HFFc6 (cell line): ENCODE data around the gene ATP8A1. TPM values are rescaled to one million over a fixed set of nuclear protein-coding genes. Genes with fewer than 3 reads are reported as not detected.

ENCODE experiments used
- DNase-seq: peaks from one replicate; pipeline ENCODE4 v3.0.0-alpha.2; 2018
- H3K27ac Mint-ChIP-seq: 2 replicates; pipeline ENCODE4 v1.8.0; 2020; ENCODE audit warnings: mild to moderate bottlenecking, mixed read lengths
- H3K27me3 Mint-ChIP-seq: 2 replicates; pipeline ENCODE4 v1.8.0; 2021; ENCODE audit warnings: mild to moderate bottlenecking, moderate library complexity, mixed read lengths; ENCODE audit not compliant: insufficient read depth
- H3K36me3 Mint-ChIP-seq: 2 replicates; pipeline ENCODE4 v1.8.0; 2021; ENCODE audit warnings: low read depth, mixed read lengths
- H3K4me1 Mint-ChIP-seq: 2 replicates; pipeline ENCODE4 v1.8.0; 2020; ENCODE audit warnings: low read depth, mixed read lengths
- H3K4me3 Mint-ChIP-seq: 2 replicates; pipeline ENCODE4 v1.8.0; 2020; ENCODE audit warnings: mild to moderate bottlenecking, moderate library complexity, mixed read lengths
- H3K9me3 Mint-ChIP-seq: 2 replicates; pipeline ENCODE4 v1.8.0; 2020; ENCODE audit warnings: mild to moderate bottlenecking, mixed read lengths
- CTCF ChIP-seq: fragments of 200-600 bp; sonication (generic); IDR thresholded peaks from 2 replicates; pipeline ENCODE4 v1.5.0; 2021; ENCODE audit warnings: antibody characterized with exemption, mild to moderate bottlenecking
- total RNA-seq, 6 experiments: library from RNA; stranded (reverse); fragmentation: NEBNext Ultra II Directional; extraction: Animal tissue kit (Norgen Biotek cat#: 25700); gene quantifications; 2 replicates in 1 of 6; 3 replicates in 5 of 6; pipeline ENCODE4 v1.2.3, GENCODE V29; 2021

Gene ATP8A1
- total RNA-seq, 6 experiments from 2014 or later = 0.03 to 0.28 (median 0.11) TPM

- no peak overlapping the region for H3K4me3 Mint-ChIP-seq
- H3K27me3 Mint-ChIP-seq = peaks cover 6% of the 10 kb centered on the region
- H3K9me3 Mint-ChIP-seq = no peaks in the 10 kb centered on the region; the same call in 1 of the 2 replicates
- DNase-seq = no peak
- H3K36me3 Mint-ChIP-seq = no peaks in the 10 kb centered on the region
- H3K27ac Mint-ChIP-seq = no peak overlapping the region
- H3K4me1 Mint-ChIP-seq = no peaks in the 10 kb centered on the region
- no peak for TF ChIP-seq CTCF
Measured at GRCh38 chr4:42641656-42642055, 15.2 kb downstream of the ATP8A1 start.

- Mint-ChIP-seq H3K27me3 (peaks cover 6% of the 10 kb centered on the region), H3K4me3 (no peak overlapping the region), H3K9me3 (no peaks in the 10 kb centered on the region; the same call in 1 of the 2 replicates), H3K36me3 (no peaks in the 10 kb centered on the region), H3K4me1 (no peaks in the 10 kb centered on the region), H3K27ac (no peak overlapping the region)
- no peak for DNase-seq
- no peak for TF ChIP-seq CTCF
Measured at GRCh38 chr4:42641161-42641560, 15.7 kb downstream of the ATP8A1 start.

- DNase-seq = no peak
- H3K9me3 Mint-ChIP-seq = no peaks in the 10 kb centered on the region; the same call in 1 of the 2 replicates
- peaks cover 6% of the 10 kb centered on the region for H3K27me3 Mint-ChIP-seq
- no peak for TF ChIP-seq CTCF
- H3K4me3 Mint-ChIP-seq = no peak overlapping the region
- no peaks in the 10 kb centered on the region for H3K36me3 Mint-ChIP-seq
- H3K27ac Mint-ChIP-seq = no peak overlapping the region
- H3K4me1 Mint-ChIP-seq = no peaks in the 10 kb centered on the region
Measured at GRCh38 chr4:42640613-42641012, 16.3 kb downstream of the ATP8A1 start.

GRCh38 chr4:42638993-42639392 is 17.9 kb downstream of the ATP8A1 start:
- Mint-ChIP-seq H3K4me1 (no peaks in the 10 kb centered on the region), H3K27ac (no peak overlapping the region), H3K4me3 (no peak overlapping the region), H3K27me3 (peaks cover 6% of the 10 kb centered on the region), H3K36me3 (no peaks in the 10 kb centered on the region), H3K9me3 (no peaks in the 10 kb centered on the region; the same call in 1 of the 2 replicates)
- no peak for TF ChIP-seq CTCF
- no peak for DNase-seq

GRCh38 chr4:42638321-42638720 is 18.6 kb downstream of the ATP8A1 start:
- no peak overlapping the region for H3K27ac Mint-ChIP-seq
- no peaks in the 10 kb centered on the region for H3K4me1 Mint-ChIP-seq
- no peak for DNase-seq
- peaks cover 2% of the 10 kb centered on the region; the same call in 1 of the 2 replicates for H3K27me3 Mint-ChIP-seq
- H3K9me3 Mint-ChIP-seq = no peaks in the 10 kb centered on the region; the same call in 1 of the 2 replicates
- H3K36me3 Mint-ChIP-seq = no peaks in the 10 kb centered on the region
- no peak overlapping the region for H3K4me3 Mint-ChIP-seq
- no peak for TF ChIP-seq CTCF

- Mint-ChIP-seq H3K9me3 (no peaks in the 10 kb centered on the region; the same call in 1 of the 2 replicates), H3K27ac (no peak overlapping the region), H3K36me3 (no peaks in the 10 kb centered on the region), H3K4me1 (no peaks in the 10 kb centered on the region), H3K27me3 (peaks cover 2% of the 10 kb centered on the region; the same call in 1 of the 2 replicates), H3K4me3 (no peak overlapping the region)
- no peak for DNase-seq
- no peak for TF ChIP-seq CTCF
Measured at GRCh38 chr4:42637867-42638266, 19.0 kb downstream of the ATP8A1 start.
